Erythroblast (primary cell): ENCODE data around the gene STK17B.

ENCODE experiments used
- GATA1 ChIP-seq: IDR thresholded peaks from 2 replicates; pipeline ENCODE4 v1.6.1; 2011; ENCODE audit warnings: low read depth, mild to moderate bottlenecking, control low read depth, low read length, moderate library complexity
- POLR2A ChIP-seq: IDR thresholded peaks from 2 replicates; pipeline ENCODE4 v1.6.1; 2011; ENCODE audit warnings: mild to moderate bottlenecking, low read length

DNA sequence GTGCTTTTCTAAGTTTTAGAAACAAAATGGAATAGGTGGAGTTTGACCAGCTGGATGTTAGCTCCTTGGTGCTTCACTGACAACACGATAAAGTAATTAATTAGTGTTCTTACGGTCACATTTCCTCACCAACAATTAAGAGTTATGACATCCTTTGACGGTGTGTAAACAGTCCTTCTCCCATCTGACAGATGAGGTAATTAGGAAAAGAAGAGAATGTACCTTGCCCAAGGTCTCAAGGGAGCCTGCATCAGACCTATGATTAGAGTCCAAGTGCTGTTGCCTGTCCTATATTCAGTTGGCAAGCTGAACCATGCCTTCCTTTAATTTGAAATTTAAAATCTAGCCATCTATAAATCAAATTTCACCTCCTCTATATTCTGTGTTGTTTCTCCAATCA is 48.3 kb upstream of the STK17B start:
- TF ChIP-seq POLR2A (no peak), GATA1 (no peak)
